ENCODE data around the gene ITGA7. TPM values are rescaled to one million over a fixed set of nuclear protein-coding genes. Genes with fewer than 3 reads are reported as not detected.

ITGA7 gene
- total RNA-seq, 1 experiment from 2014 or later, result 2.5 TPM

DNA sequence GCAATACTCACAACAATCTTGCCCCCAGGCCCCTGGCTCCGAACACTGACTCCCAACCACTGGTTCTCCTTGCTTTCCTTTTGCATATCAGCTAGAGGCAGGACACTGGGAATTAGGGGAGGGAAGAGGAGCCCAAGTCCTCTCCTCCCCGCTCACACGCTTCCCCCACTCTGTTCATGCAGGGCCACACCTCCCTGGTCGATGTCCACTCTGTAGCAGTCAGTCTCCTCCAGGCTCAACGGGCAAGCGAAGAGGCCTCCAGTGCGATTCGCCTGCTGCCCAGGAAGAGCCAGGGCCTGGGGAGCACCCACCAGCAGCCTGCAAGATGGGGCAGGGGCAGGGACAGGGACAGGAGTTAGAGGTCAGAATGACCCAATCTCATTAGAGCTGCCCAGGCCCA, 4.8 kb downstream of the ITGA7 start:
- TF ChIP-seq, protein P1, sequence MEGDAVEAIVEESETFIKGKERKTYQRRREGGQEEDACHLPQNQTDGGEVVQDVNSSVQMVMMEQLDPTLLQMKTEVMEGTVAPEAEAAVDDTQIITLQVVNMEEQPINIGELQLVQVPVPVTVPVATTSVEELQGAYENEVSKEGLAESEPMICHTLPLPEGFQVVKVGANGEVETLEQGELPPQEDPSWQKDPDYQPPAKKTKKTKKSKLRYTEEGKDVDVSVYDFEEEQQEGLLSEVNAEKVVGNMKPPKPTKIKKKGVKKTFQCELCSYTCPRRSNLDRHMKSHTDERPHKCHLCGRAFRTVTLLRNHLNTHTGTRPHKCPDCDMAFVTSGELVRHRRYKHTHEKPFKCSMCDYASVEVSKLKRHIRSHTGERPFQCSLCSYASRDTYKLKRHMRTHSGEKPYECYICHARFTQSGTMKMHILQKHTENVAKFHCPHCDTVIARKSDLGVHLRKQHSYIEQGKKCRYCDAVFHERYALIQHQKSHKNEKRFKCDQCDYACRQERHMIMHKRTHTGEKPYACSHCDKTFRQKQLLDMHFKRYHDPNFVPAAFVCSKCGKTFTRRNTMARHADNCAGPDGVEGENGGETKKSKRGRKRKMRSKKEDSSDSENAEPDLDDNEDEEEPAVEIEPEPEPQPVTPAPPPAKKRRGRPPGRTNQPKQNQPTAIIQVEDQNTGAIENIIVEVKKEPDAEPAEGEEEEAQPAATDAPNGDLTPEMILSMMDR (IDR thresholded peaks at IDR 0.05), result no peak
- no peak for TF ChIP-seq POLR2AphosphoS5 (IDR thresholded peaks at IDR 0.05; ENCODE audit: low read depth, low read length)
- Histone ChIP-seq H3K36me3 (ENCODE audit: control insufficient read depth, insufficient read depth, low read length) (no peaks in the 10 kb centered on the region), H3K27ac (ENCODE audit: low read length) (no peak overlapping the region), H3K27me3 (ENCODE audit: control insufficient read depth, insufficient read depth, low read length) (peaks cover 2% of the 10 kb centered on the region; the same call in 1 of the 2 replicates), H3K9me3 (ENCODE audit: control insufficient read depth, insufficient read depth, low read depth, low read length) (no peaks in the 10 kb centered on the region), H3K4me3 (ENCODE audit: low read depth in 2 of 2, low read length in 2 of 2) (no peak overlapping the region), H3K4me1 (ENCODE audit: control insufficient read depth, insufficient read depth, low read length) (no peaks in the 10 kb centered on the region)
- no TSS peak for BruUV-seq (replicated peaks)
- ATAC-seq (no peak), DNase-seq (ENCODE audit: low read depth, low spot score) (no peak)
- in situ Hi-C loops (cut with HindIII; ENCODE audit: low pct_unique_long_range_greater_than_20kb, low sequenced_read_pairs), result no loop called here
- CTCF ChIA-PET, result no interaction called here
- intact Hi-C loops (cut with micrococcal nuclease; ENCODE audit: unreplicated experiment), result no loop called here
- POLR2A ChIA-PET, result no interaction called here

DNA sequence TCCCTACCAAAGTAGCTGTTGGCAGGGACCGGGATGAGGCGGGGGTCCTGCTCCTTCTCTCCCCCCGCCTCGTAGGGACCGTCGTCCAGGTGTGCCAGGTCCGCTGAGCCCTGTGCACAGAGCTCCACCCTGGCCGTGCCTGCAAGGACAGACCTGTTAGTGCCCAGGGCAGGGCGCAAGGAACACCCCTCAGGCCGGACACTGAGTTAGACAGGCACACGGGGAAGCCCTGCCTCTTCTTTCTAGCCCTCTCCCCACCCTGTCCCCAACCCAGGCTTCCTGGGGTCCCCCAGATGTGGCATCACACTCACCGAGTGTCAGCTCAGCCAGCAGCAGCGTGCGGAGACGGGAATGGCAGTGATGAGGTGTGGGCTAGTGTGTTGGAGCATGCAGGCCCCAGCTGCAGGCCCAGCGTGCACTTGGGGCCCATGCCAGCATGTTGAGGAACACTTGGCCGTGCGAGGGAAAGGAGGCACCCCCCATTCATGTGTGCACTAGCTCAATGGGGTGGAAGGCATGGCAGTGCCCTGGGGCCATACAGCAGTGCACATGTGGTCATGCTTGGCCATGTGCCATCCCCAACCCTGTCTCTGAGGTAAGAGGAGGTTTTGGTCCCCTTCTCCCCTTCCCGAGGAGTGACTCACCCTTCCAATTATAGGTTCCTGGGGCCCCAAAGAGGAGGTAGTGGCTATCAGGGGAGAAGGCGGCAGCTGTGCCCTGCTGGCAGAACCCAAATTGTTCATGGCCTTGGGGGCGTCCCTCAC, 7.3 kb downstream of the ITGA7 start:
- DNase-seq (ENCODE audit: low read depth, low spot score) (no peak), ATAC-seq (no peak; the same call in 1 of the 2 replicates)
- Histone ChIP-seq H3K4me3 (ENCODE audit: low read depth in 2 of 2, low read length in 2 of 2) (no peak overlapping the region), H3K36me3 (ENCODE audit: control insufficient read depth, insufficient read depth, low read length) (no peaks in the 10 kb centered on the region), H3K27me3 (ENCODE audit: control insufficient read depth, insufficient read depth, low read length) (no peaks in the 10 kb centered on the region), H3K4me1 (ENCODE audit: control insufficient read depth, insufficient read depth, low read length) (no peaks in the 10 kb centered on the region), H3K27ac (ENCODE audit: low read length) (no peak overlapping the region), H3K9me3 (ENCODE audit: control insufficient read depth, insufficient read depth, low read depth, low read length) (no peaks in the 10 kb centered on the region)
- ChIA-PET POLR2A (no interaction called here), CTCF (no interaction called here)
- intact Hi-C loops (cut with micrococcal nuclease; ENCODE audit: unreplicated experiment) (no loop called here), in situ Hi-C loops (cut with HindIII; ENCODE audit: low pct_unique_long_range_greater_than_20kb, low sequenced_read_pairs) (no loop called here)
- BruUV-seq (replicated peaks), result no TSS peak
- no peak for TF ChIP-seq POLR2AphosphoS5 (IDR thresholded peaks at IDR 0.05; ENCODE audit: low read depth, low read length)
- TF ChIP-seq TCF7L2 (IDR thresholded peaks at IDR 0.05; ENCODE audit: low read depth, low read length), result no peak
- no peak for TF ChIP-seq SIN3A (IDR thresholded peaks at IDR 0.05; ENCODE audit: borderline replicate concordance, insufficient read depth, low read depth, low read length)
- TF ChIP-seq, protein P2, sequence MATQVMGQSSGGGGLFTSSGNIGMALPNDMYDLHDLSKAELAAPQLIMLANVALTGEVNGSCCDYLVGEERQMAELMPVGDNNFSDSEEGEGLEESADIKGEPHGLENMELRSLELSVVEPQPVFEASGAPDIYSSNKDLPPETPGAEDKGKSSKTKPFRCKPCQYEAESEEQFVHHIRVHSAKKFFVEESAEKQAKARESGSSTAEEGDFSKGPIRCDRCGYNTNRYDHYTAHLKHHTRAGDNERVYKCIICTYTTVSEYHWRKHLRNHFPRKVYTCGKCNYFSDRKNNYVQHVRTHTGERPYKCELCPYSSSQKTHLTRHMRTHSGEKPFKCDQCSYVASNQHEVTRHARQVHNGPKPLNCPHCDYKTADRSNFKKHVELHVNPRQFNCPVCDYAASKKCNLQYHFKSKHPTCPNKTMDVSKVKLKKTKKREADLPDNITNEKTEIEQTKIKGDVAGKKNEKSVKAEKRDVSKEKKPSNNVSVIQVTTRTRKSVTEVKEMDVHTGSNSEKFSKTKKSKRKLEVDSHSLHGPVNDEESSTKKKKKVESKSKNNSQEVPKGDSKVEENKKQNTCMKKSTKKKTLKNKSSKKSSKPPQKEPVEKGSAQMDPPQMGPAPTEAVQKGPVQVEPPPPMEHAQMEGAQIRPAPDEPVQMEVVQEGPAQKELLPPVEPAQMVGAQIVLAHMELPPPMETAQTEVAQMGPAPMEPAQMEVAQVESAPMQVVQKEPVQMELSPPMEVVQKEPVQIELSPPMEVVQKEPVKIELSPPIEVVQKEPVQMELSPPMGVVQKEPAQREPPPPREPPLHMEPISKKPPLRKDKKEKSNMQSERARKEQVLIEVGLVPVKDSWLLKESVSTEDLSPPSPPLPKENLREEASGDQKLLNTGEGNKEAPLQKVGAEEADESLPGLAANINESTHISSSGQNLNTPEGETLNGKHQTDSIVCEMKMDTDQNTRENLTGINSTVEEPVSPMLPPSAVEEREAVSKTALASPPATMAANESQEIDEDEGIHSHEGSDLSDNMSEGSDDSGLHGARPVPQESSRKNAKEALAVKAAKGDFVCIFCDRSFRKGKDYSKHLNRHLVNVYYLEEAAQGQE (IDR thresholded peaks at IDR 0.05; ENCODE audit: insufficient read depth in 1 of 2, low read depth in 2 of 2, low read length in 1 of 2), result no peak
- TF ChIP-seq, protein P1 (IDR thresholded peaks at IDR 0.05), result no peak

All from Panc1 (cell line).